Measurements from ENCODE around the gene HIKESHI. TPM values are rescaled to one million over a fixed set of nuclear protein-coding genes. Genes with fewer than 3 reads are reported as not detected.

HIKESHI gene
- total RNA-seq, 1 experiment from 2014 or later, result 38.2 TPM

GRCh38 chr11:86372586-86372985 lies 70.5 kb downstream of the HIKESHI start:
- H3K36me3 ChIP-seq (ENCODE audit: control insufficient read depth in 1 of 2, insufficient read depth in 2 of 2, low read length in 2 of 2), result no peaks in the 10 kb centered on the region
- intact Hi-C loops (cut with micrococcal nuclease), result no loop called here
- DNase-seq (ENCODE audit: low read depth, low spot score), result no peak
- H3K9me2 ChIP-seq (ENCODE audit: insufficient read depth), result no peaks in the 10 kb centered on the region
- peaks cover 0 to 3% of the 10 kb centered on the region in 2 experiments; a peak in 1 of 4 replicates for H3K9me3 ChIP-seq (ENCODE audit: control insufficient read depth in 1 of 2, insufficient read depth in 1 of 2, low read depth in 1 of 2, low read length in 2 of 2)
- ChIA-PET RAD21 (ENCODE audit: low non-redundant PET in 1 of 2, low total read pairs in 2 of 2, uncharacterized antibody in 2 of 2, unreplicated experiment in 2 of 2) (no interaction called here), CTCF (no interaction called here), POLR2A (no interaction called here)
- no peak overlapping the region for H3K4me3 ChIP-seq (replicated peaks in 1 of 2; ENCODE audit: low read depth in 1 of 2, low read length in 2 of 2)
- no peak overlapping the region for H3K27ac ChIP-seq (ENCODE audit: low read depth, low read length)
- BruUV-seq (replicated peaks), result no TSS peak
- no peaks in the 10 kb centered on the region for H3K27me3 ChIP-seq (ENCODE audit: insufficient read depth, low read length)
- no peak overlapping the region for H2AFZ ChIP-seq (ENCODE audit: low read depth, low read length, poor library complexity, severe bottlenecking)
- H3K79me2 ChIP-seq (ENCODE audit: insufficient read depth, low read length), result no peaks in the 10 kb centered on the region
- no peaks in the 10 kb centered on the region for H4K20me1 ChIP-seq (ENCODE audit: insufficient read depth)
- TF ChIP-seq ZBTB33 (IDR thresholded peaks at IDR 0.05; ENCODE audit: extremely low read depth, insufficient replicate concordance, low read length), result no peak
- no peak for TF ChIP-seq CEBPB (IDR thresholded peaks at IDR 0.05; ENCODE audit: low read depth)
- no peak for TF ChIP-seq ZFX (IDR thresholded peaks at IDR 0.05)
- TF ChIP-seq JUND (IDR thresholded peaks at IDR 0.05), result no peak
- no peak for TF ChIP-seq EGR1 (IDR thresholded peaks at IDR 0.05; ENCODE audit: low read depth)
- no peak for TF ChIP-seq ZNF274 (IDR thresholded peaks at IDR 0.05; ENCODE audit: low read depth, low read length)
- no peak for TF ChIP-seq CTCF (IDR thresholded peaks at IDR 0.05 in 2 of 3, conservative IDR thresholded peaks at IDR 0.05 in 1 of 3; ENCODE audit: borderline replicate concordance in 1 of 3, insufficient read depth in 1 of 3, low read depth in 2 of 3, low read length in 2 of 3)
- TF ChIP-seq TCF7L2 (IDR thresholded peaks at IDR 0.05; ENCODE audit: borderline replicate concordance, extremely low read depth, insufficient read depth, insufficient read length), result no peak
- TF ChIP-seq SIN3A (IDR thresholded peaks at IDR 0.05; ENCODE audit: low read depth), result no peak
- TF ChIP-seq EZH2phosphoT487 (IDR thresholded peaks at IDR 0.05; ENCODE audit: borderline replicate concordance), result no peak
- no peak for TF ChIP-seq SP1 (IDR thresholded peaks at IDR 0.05; ENCODE audit: low read depth)
- TF ChIP-seq POLR2AphosphoS5 (IDR thresholded peaks at IDR 0.05; ENCODE audit: low read depth, low read length), result no peak
- no peak for TF ChIP-seq REST (IDR thresholded peaks at IDR 0.05; ENCODE audit: low read depth)
- H3K4me2 ChIP-seq (ENCODE audit: low read length), result no peak overlapping the region
- no peak overlapping the region for H3K9ac ChIP-seq (ENCODE audit: low read length)
- no peak for ATAC-seq
- H3K4me1 ChIP-seq (ENCODE audit: control insufficient read depth in 1 of 2, insufficient read depth in 2 of 2, low read length in 2 of 2), result peaks cover 0 to 9% of the 10 kb centered on the region in 2 experiments; a peak in 2 of 4 replicates
